ENCODE data around the gene TTC39B.

DNA sequence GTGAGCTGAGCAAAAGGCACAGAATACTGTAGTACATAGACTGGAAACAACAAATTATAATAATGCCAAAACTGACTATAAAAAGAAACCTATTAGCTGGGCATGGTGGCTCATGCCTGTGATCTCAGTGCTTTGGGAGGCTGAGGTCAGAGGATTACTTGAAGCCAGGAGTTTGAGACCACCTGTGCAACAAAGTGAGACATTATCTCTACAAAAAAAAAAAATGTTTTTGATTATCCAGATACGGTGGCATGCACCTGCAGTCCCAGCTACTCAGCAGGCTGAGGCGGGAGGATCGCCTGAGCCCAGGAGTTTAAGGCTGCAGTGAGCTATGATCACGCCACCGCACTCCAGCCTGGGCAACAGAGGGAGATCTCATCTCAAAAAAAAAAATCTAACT lies 175.9 kb downstream of the TTC39B start:
- TF ChIP-seq CTCF (conservative IDR thresholded peaks at IDR 0.05; ENCODE audit: low read length), result no peak
- TF ChIP-seq EZH2phosphoT487 (IDR thresholded peaks at IDR 0.05; ENCODE audit: borderline replicate concordance, low read depth, low read length), result no peak

All from OCI-LY7 (cell line).